ENCODE data around the gene ELK4.
A peak's percentile ranks its signal among the peaks of the same experiment; 100 is the strongest.

ELK4 gene

GRCh38 chr1:205630241-205630640 lies 1.6 kb downstream of the ELK4 start:
- peak; percentile 43 for DNase-seq (ENCODE audit: low spot score)

DNA sequence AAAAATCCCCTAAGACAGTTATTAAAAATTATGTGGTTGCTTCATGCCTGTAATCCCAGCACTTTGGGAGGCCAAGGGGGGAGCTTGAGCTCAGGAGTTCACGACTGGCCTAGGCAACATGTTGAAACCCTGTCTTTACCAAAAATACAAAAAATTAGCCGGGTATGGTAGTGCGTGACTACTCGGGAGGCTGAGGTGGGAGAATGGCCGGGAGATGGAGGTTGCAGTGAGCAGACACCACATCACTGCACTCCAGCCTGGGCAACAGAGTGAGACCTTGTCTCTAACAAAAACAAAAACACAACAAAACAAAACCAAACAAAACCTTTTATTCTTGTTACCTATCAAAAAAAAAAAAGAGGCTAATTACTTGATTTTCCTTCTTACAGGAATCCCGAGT lies 2.1 kb downstream of the ELK4 start:
- no peak for DNase-seq (ENCODE audit: low spot score)

DNA sequence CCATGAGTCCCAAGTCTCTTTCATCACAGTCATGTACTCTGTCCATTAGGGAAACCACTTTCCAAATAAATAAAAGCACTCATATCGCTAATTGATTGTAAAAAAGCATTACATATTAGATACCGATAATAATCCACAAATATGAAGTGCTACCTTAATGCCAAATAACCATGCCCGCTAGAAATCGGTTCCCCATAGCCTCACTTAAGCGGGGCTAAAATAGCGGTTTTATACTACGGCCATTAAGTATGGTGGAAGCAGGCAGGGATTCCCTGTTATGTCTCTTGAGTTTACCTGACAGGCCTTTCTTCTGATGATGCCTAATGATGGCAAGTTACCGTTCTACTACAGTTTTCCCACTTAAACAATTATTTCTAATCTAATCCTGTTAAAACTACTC lies 3.9 kb downstream of the ELK4 start:
- no peak for DNase-seq (ENCODE audit: low spot score)

DNA sequence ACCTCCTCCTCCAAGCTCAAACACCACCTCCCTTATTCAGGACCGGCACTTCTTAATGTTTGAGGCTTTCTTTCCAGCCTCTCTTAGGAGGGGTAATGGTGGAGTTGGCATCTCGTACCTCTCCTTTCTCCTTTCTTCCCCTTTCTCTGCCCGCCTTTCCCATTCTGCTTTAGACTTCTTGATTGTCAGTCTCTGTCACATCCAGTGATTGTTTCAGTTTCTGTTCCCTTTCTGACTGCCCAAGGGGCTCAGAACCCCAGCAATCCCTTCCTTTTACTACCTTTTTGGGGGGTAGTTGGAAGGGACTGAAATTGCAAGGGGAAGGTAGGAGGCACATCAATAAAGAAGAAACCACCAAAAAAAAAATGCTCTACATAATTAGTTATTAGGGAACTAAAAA lies 5.6 kb downstream of the ELK4 start:
- DNase-seq (ENCODE audit: low spot score), result no peak

DNA sequence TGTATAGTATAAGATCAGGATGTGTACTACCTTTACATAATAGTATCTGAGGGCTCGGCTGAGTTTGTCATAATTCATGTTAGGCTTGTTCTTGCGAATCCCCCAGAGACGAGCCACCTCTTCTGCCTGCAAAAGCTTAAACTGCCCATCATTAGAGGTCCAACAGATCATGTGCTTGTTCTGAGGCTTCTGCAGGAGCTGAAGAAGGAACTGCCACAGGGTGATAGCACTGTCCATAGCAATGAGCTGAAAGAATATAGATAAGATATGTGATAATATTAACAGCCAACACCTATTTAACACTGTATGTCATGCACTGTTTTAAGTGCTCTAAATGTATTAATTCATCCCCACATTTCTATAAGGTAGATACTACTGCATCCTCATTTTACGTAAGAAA lies 8.2 kb downstream of the ELK4 start:
- no peak for DNase-seq (ENCODE audit: low spot score)

GRCh38 chr1:205620269-205620668 lies 11.5 kb downstream of the ELK4 start:
- no peak for DNase-seq (ENCODE audit: low spot score)

DNA sequence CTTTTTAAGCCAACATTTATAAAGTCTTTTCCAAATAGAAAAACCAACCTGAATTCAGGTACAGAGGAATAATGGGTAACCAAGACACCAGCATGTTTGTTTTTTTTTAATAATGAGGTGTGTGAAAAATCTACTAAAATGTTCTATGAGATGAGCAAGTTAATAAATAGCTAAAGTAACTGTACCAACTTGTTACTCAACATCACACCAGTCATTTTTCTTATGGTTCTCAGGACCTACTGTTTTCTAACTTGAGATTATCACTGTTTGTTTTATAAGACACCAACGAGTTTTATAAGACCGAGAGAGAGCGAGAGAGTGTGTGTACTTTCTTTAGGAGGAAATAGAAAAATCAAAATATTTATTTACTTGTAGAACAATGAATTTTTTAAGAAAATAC lies 12.4 kb downstream of the ELK4 start:
- DNase-seq (ENCODE audit: low spot score), result no peak

DNA sequence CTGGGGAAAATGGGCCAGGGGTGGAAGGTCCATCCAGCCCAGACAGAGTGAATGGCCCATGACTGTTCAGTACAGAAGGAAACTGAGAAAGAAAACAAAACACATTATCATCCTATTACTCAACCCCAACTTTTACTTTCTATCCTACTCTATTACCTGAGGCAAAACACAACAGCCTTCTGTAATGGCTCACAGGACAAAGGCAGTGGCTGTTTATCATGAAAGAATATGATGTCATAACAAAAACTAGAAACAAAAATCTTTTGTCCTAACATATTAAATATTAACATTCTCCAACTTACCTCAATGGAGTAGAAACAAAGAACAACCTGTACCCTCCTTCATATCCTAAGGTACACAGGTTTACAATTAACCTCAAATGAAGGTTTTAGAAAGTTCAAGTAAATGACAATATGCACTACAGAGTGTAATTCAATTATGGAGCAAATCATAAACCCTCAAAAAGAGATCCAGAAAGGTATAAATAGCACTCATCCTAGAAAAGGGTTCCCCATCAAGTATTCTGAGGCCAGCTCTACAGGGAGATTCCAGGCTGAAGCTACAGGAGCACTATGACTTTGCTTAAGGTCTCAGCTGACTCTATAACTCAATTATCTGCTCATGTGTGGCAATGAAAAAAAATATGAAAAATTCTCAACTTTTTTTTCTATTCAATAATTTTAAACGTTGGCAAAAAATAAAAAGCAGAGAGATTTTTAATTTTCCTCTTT lies 15.1 kb downstream of the ELK4 start:
- no peak for DNase-seq (ENCODE audit: low spot score)

- no peak for DNase-seq (ENCODE audit: low spot score)
Observed at GRCh38 chr1:205615789-205616188, 16.0 kb downstream of the ELK4 start.

GRCh38 chr1:205613854-205614412 lies 17.9 kb downstream of the ELK4 start:
- no peak for DNase-seq (ENCODE audit: low spot score)

DNA sequence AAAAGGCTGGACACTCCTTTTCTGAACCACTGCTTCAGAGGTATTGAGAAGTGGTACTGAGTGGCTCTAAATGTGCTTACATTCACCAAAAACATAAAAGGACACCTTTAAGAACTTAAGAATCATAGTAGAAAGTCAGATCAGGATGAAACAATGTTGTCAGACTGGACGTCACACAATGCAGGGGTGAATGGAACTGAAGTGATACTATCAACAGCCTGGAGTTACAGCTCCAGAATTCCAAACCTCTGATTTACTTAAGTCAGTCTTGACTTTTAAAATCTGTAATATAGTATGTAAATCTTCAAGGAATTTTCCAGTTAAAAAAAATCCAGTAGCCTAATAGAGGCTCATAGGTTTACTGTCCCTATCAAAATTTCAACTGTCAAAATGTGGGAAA lies 19.3 kb downstream of the ELK4 start:
- DNase-seq (ENCODE audit: low spot score), result no peak

GRCh38 chr1:205612104-205612503 lies 19.7 kb downstream of the ELK4 start:
- DNase-seq (ENCODE audit: low spot score), result no peak

DNA sequence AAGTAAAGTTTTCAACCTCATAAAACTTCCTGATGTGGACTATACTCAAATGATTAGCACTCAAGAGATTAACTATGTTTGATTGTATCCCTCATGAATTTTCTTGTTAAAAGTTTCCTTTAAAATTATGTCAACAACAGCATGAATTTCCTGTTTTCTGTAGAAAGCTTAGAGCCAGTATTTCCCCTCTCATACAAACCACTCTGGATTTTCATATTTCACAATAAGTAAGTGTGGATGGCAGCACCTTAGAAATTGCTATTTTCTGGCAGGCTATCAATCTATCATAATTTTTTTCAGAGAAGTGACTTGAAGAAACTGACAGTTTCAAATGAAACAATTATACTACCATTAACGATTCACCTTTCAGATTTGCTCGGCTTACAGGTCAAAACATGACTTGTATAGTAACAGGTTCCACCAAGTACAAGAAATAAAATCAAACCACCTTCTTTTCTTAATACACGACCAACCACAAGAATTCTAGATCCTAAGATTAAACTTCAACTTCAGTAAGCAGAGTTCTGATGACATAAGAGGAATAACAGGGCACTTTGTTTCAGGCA lies 20.8 kb downstream of the ELK4 start:
- DNase-seq (ENCODE audit: low spot score), result no peak

DNA sequence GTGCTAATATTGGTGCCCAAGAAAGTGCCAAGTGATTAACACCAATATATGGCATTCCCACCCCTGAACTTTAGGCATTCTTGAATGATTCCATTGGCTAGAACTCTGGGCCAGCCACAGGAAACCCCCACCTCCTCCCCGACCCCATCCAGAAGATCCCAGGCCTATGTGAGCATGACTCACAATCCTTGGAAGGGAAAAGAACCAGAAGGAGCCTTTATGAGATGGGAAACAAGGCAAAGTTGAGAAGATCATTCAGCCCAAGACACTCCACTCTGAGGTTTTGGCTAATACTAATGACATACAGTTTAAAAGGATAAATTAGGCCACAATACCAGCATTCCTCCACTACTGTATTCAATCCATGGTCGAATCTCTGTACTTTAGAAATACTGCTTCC lies 21.8 kb downstream of the ELK4 start:
- peak; percentile 10 for DNase-seq (ENCODE audit: low spot score)

GRCh38 chr1:205604825-205605505 lies 26.8 kb downstream of the ELK4 start:
- no peak for DNase-seq (ENCODE audit: low spot score)

DNA sequence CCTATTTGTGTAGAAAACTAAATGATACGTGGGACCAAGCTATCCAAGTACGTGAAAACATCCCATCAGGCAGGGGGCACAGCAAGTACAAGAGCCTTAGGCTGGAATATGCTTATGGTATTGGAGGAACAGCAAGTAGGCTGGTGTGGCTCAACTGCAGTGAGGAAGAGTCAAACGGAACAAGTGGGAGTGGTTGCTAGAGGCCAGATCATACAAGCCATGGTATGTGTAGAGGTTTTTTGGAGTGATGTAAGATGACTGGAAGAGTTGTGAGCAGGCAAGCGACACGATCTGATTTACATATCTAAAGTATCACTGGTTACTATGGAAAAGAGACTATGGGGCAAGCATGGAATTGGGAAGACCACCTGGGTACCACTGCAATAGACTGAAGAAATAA lies 27.8 kb downstream of the ELK4 start:
- DNase-seq (ENCODE audit: low spot score), result no peak

- no peak for DNase-seq (ENCODE audit: low spot score)
Observed at GRCh38 chr1:205601205-205601604, 30.6 kb downstream of the ELK4 start.

DNA sequence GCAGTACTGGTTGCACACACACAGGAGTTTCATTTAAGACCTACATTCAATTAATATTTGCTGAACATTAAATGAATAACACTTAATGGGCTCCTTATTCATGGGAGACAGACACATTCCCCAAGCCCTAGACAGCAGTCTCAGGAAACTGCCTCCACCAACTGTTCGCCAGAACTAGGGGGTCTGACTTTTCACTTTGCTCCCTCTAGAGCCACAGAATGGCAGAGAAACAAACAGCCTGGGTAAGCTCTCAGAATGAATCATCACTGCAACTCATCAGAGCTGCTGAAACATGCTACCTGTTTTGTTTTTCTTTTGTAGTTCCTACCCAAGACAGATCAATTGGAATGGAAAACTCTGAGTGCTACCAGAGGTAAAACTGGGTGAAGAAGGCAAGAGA lies 31.7 kb downstream of the ELK4 start:
- peak; percentile 15 for DNase-seq (ENCODE audit: low spot score)

DNA sequence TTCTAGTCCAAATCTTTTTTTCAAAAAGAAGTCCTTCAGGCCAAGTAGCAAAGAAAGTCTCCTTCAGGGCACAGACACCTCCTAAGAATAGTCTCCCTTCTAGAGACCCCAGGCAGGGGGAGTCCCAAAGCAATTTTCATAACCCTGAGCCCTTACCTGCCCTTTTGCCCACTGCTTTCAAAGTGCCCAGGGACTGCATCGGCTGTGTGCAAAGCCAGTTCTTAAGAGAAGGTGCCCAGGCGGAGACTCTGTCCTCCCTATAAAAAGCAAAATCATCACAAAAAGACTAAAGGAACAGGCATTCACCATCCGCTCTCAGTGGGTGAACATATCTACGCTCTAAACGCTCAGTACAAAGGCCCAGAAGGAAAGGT lies 32.2 kb downstream of the ELK4 start:
- DNase-seq (ENCODE audit: low spot score), result no peak

GRCh38 chr1:205598841-205599668 lies 32.8 kb downstream of the ELK4 start:
- DNase-seq (ENCODE audit: low spot score), result no peak

DNA sequence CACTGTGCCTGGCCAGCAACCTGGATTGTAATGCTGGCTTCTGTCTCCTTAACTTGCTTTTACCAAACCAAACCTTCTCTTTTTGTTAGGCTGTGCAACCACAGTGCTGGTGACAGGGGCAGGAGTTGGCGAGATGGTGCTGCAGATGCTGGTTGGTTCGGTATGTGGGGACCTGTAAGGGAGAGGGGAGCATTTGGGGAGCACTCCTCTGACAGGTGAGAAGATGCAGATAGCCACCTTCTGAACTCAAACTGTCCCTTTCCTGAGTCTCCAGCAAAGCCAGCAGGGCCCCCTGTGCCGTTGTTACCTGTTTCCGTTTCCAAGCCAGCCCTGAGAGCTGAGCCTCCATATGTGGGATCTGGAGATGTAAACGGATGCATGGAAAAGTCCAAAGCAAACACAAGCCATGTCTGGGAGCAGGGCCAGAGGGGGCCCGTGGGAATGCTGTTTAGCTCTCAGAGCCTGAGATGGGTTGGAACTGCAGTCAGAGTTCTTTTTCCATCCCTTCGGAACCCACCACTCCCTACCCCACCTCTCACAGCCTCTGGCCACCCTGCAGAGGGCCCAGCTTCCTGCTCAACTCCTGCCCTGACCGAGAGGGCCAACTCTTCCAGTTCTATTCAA lies 34.0 kb downstream of the ELK4 start:
- DNase-seq (ENCODE audit: low spot score), result no peak

- no peak for DNase-seq (ENCODE audit: low spot score)
Observed at GRCh38 chr1:205596876-205597275, 34.9 kb downstream of the ELK4 start.

Data from AG08395 (cell line).